PC-3 (cell line): ENCODE measurements around the gene PTBP1. TPM values are rescaled to one million over a fixed set of nuclear protein-coding genes. Genes with fewer than 3 reads are reported as not detected.

Experiments used
- ATAC-seq: fragments of 200-7000 bp; cut with Tn5 transposase; 2 replicates; pipeline ENCODE4 v1.9.1; 2020; ENCODE audit warnings: mild to moderate bottlenecking, moderate library complexity
- BruUV-seq: library from RNA; stranded (reverse); fragments of 400-500 nt; replicated peaks from 2 replicates; lab custom pipeline; 2021; lab: Mats Ljungman, UMichigan
- CTCF ChIA-PET: fragments of 300-600 bp; sonication (Branson Sonifier 250); formaldehyde crosslinking; loops from one replicate; lab custom pipeline; 2022; ENCODE audit warnings: antibody characterized with exemption; lab: Charles Lee
- POLR2A ChIA-PET: fragments of 300-600 bp; sonication (Branson Sonifier 250); formaldehyde crosslinking; loops from one replicate; lab custom pipeline; 2022; ENCODE audit warnings: antibody characterized with exemption; ENCODE audit not compliant: unreplicated experiment; lab: Charles Lee
- DNase-seq: peaks from one replicate; pipeline ENCODE4 v3.0.0-alpha.2; 2015
- H2AFZ ChIP-seq: fragments of 300-600 bp; sonication (generic); 2 replicates; pipeline ENCODE4 v1.6.0; 2016; ENCODE audit warnings: antibody characterized with exemption, low read length
- H3F3A ChIP-seq: fragments of 300-600 bp; sonication (generic); one replicate; pipeline ENCODE4 v1.6.0; 2017; ENCODE audit warnings: antibody characterized with exemption, low read length, control low read depth, mild to moderate bottlenecking; ENCODE audit not compliant: unreplicated experiment
- H3K27ac ChIP-seq: fragments of 300-600 bp; sonication (generic); 2 replicates; pipeline ENCODE4 v1.5.1; 2016; ENCODE audit warnings: mild to moderate bottlenecking, low read length
- H3K27me3 ChIP-seq: fragments of 300-600 bp; sonication (generic); 2 replicates; pipeline ENCODE4 v1.6.1; 2016; ENCODE audit warnings: low read length, mixed read lengths
- H3K36me3 ChIP-seq: fragments of 300-600 bp; sonication (generic); 2 replicates; pipeline ENCODE4 v1.6.1; 2016; ENCODE audit warnings: low read depth, mixed run types, low read length, mixed read lengths
- H3K4me1 ChIP-seq: fragments of 300-600 bp; sonication (generic); 2 replicates; pipeline ENCODE4 v1.5.1; 2016; ENCODE audit warnings: low read length; ENCODE audit not compliant: insufficient read depth
- H3K4me2 ChIP-seq: fragments of 300-600 bp; sonication (generic); 2 replicates; pipeline ENCODE4 v1.6.0; 2016; ENCODE audit warnings: low read length
- H3K4me3 ChIP-seq: fragments of 300-600 bp; sonication (generic); 2 replicates; pipeline ENCODE4 v1.5.1; 2016; ENCODE audit warnings: mild to moderate bottlenecking, low read length, mixed read lengths
- H3K79me2 ChIP-seq: fragments of 300-600 bp; sonication (generic); 2 replicates; pipeline ENCODE4 v1.6.1; 2017; ENCODE audit warnings: low read length, mixed read lengths
- H3K9ac ChIP-seq: fragments of 300-600 bp; sonication (generic); 2 replicates; pipeline ENCODE4 v1.6.0; 2016; ENCODE audit warnings: mild to moderate bottlenecking, low read length
- H3K9me2 ChIP-seq: fragments of 300-600 bp; sonication (generic); replicated peaks from 2 replicates; pipeline ENCODE4 v1.6.1; 2016; ENCODE audit warnings: mixed run types, low read length, mixed read lengths
- H3K9me3 ChIP-seq: fragments of 300-600 bp; sonication (generic); 2 replicates; pipeline ENCODE4 v1.6.1; 2016; ENCODE audit warnings: low read length, mixed read lengths
- H4K20me1 ChIP-seq: fragments of 300-600 bp; sonication (generic); 2 replicates; pipeline ENCODE4 v1.6.1; 2016; ENCODE audit warnings: low read length, mixed read lengths
- CTCF ChIP-seq: fragments of 300-600 bp; sonication (generic); conservative IDR thresholded peaks from 2 replicates; pipeline ENCODE4 v1.5.1; 2017; ENCODE audit warnings: antibody characterized with exemption, low read depth, mild to moderate bottlenecking, low read length
- EZH2 ChIP-seq: fragments of 300-600 bp; sonication (generic); IDR thresholded peaks from one replicate; pipeline ENCODE4 v1.6.1; 2017; ENCODE audit warnings: antibody characterized with exemption, mild to moderate bottlenecking, low read length; ENCODE audit not compliant: unreplicated experiment
- EZH2phosphoT487 ChIP-seq: fragments of 300-600 bp; sonication (generic); IDR thresholded peaks from 2 replicates; pipeline ENCODE4 v1.6.1; 2018; ENCODE audit warnings: mild to moderate bottlenecking, antibody characterized with exemption, low read length, borderline replicate concordance
- intact Hi-C: fragments of 100-400 bp; cut with micrococcal nuclease; formaldehyde crosslinking; loops from 2 replicates; pipeline ENCODE4 v1.9.0; 2023
- total RNA-seq: library from RNA; depleted of rRNA; stranded (reverse); fragments of >200 nt; gene quantifications from 2 replicates; pipeline ENCODE4 v1.2.3, GENCODE V29; 2014

The PTBP1 gene
- total RNA-seq, 1 experiment from 2014 or later: 412 TPM

- Histone ChIP-seq H2AFZ (peak overlapping the region; percentile 67), H3K4me3 (peak overlapping the region; percentile 75)
- CTCF ChIA-PET: no interaction called here
Observed at GRCh38 chr19:781800-782184, 15.5 kb upstream of the PTBP1 start.

GRCh38 chr19:782185-782877, 14.9 kb upstream of the PTBP1 start:
- Histone ChIP-seq H3K27ac (peak overlapping the region; percentile 86), H3K79me2 (peaks cover 52% of the 10 kb centered on the region), H2AFZ (peak overlapping the region; percentile 67), H4K20me1 (no peaks in the 10 kb centered on the region), H3K36me3 (no peaks in the 10 kb centered on the region), H3K9ac (peak overlapping the region; percentile 77), H3K9me3 (no peaks in the 10 kb centered on the region), H3K9me2 (no peaks in the 10 kb centered on the region), H3F3A (no peaks in the 10 kb centered on the region), H3K4me2 (peak overlapping the region; percentile 93), H3K4me1 (peaks cover 12% of the 10 kb centered on the region; the same call in 1 of the 2 replicates), H3K27me3 (no peaks in the 10 kb centered on the region), H3K4me3 (peak overlapping the region; percentile 75)
- TF ChIP-seq EZH2phosphoT487: no peak
- TF ChIP-seq EZH2: no peak
- no peak for TF ChIP-seq CTCF
- intact Hi-C loops: loop anchor here (2.0 kb wide), 1 partner anchor 14 kb away; the partner anchor contains the start of gene PTBP1
- TSS peak; percentile 83 for BruUV-seq
- ATAC-seq: peak; percentile 80
- POLR2A ChIA-PET: no interaction called here
- CTCF ChIA-PET: no interaction called here
- DNase-seq: peak; percentile 86

More at GRCh38 chr19:781800-782184, 15.5 kb upstream of the PTBP1 start:
- H3F3A ChIP-seq: no peaks in the 10 kb centered on the region
- H3K27me3 ChIP-seq: no peaks in the 10 kb centered on the region
- POLR2A ChIA-PET: no interaction called here
- peak overlapping the region; percentile 77 for H3K9ac ChIP-seq
- H3K9me3 ChIP-seq: no peaks in the 10 kb centered on the region
- DNase-seq (no peak), ATAC-seq (no peak)
- no peaks in the 10 kb centered on the region for H3K9me2 ChIP-seq
- H3K4me2 ChIP-seq: peak overlapping the region; percentile 93
- H3K27ac ChIP-seq: peak overlapping the region; percentile 86
- H3K79me2 ChIP-seq: peaks cover 52% of the 10 kb centered on the region
- intact Hi-C loops: loop anchor here (2.0 kb wide), 1 partner anchor 15 kb away; the partner anchor contains the start of gene PTBP1
- H3K36me3 ChIP-seq: no peaks in the 10 kb centered on the region
- no peaks in the 10 kb centered on the region for H4K20me1 ChIP-seq
- no TSS peak for BruUV-seq
- no peak for TF ChIP-seq CTCF
- no peak for TF ChIP-seq EZH2
- no peak for TF ChIP-seq EZH2phosphoT487
- H3K4me1 ChIP-seq: peaks cover 12% of the 10 kb centered on the region; the same call in 1 of the 2 replicates
